Fibroblast of pulmonary artery (primary cell): ENCODE data around the gene SAMD4A.

Experiments used
- DNase-seq: peaks from one replicate; pipeline ENCODE4 v3.0.0-alpha.2; 2010; ENCODE audit warnings: low read depth
- H3K4me3 ChIP-seq: replicated peaks from 2 replicates; pipeline ENCODE4 v1.5.1; 2011; ENCODE audit warnings: low read depth, mild to moderate bottlenecking, control low read depth, low read length, moderate library complexity
- CTCF ChIP-seq: IDR thresholded peaks from 2 replicates; pipeline ENCODE4 v1.5.1; 2011; ENCODE audit warnings: mild to moderate bottlenecking, control low read depth, low read length, inconsistent platforms; ENCODE audit errors: missing control alignments

SAMD4A gene

GRCh38 chr14:54627540-54628363 lies 60.8 kb downstream of the SAMD4A start:
- TF ChIP-seq CTCF, result no peak
- H3K4me3 ChIP-seq, result peak overlapping the region; percentile 42
- DNase-seq, result peak; percentile 78

- H3K4me3 ChIP-seq, result no peak overlapping the region
- no peak for DNase-seq
- no peak for TF ChIP-seq CTCF
These were observed 62.3 kb downstream of the SAMD4A start for GRCh38 chr14:54629183-54629582.

- no peak for DNase-seq
- TF ChIP-seq CTCF, result no peak
- no peak overlapping the region for H3K4me3 ChIP-seq
These were observed 62.9 kb downstream of the SAMD4A start for GRCh38 chr14:54629635-54630360.

GRCh38 chr14:54631016-54631415 lies 64.1 kb downstream of the SAMD4A start:
- no peak overlapping the region for H3K4me3 ChIP-seq
- no peak for TF ChIP-seq CTCF
- no peak for DNase-seq

- TF ChIP-seq CTCF, result no peak
- no peak overlapping the region for H3K4me3 ChIP-seq
- no peak for DNase-seq
These were observed 65.5 kb downstream of the SAMD4A start for GRCh38 chr14:54632452-54632851.

GRCh38 chr14:54633076-54633475 lies 66.1 kb downstream of the SAMD4A start:
- no peak for TF ChIP-seq CTCF
- no peak overlapping the region for H3K4me3 ChIP-seq
- DNase-seq, result no peak
